ENCODE data around the gene CAPZA2.
"Not testable (repeated sequence)": the region's sequence is repeated elsewhere in the genome, so short reads cannot be mapped to it uniquely, and the experiment has no call there.

CAPZA2 gene

GRCh38 chr7:116862234-116862950 is at the start of gene CAPZA2:
Gene CAPZA2, plus strand, starts transcription at chr7:116862587. Its CDS starts 25 bp downstream, at chr7:116862612.
- peak; percentile 91 for DNase-seq (ENCODE audit: low spot score)

- DNase-seq (ENCODE audit: low spot score): no peak
Measured at GRCh38 chr7:116812860-116813259, 49.5 kb upstream of the CAPZA2 start.

GRCh38 chr7:116813371-116813770 is 49.0 kb upstream of the CAPZA2 start:
- not testable (repeated sequence) for DNase-seq (ENCODE audit: low spot score)

GRCh38 chr7:116815041-116815440 is 47.3 kb upstream of the CAPZA2 start:
- no peak for DNase-seq (ENCODE audit: low spot score)

DNA sequence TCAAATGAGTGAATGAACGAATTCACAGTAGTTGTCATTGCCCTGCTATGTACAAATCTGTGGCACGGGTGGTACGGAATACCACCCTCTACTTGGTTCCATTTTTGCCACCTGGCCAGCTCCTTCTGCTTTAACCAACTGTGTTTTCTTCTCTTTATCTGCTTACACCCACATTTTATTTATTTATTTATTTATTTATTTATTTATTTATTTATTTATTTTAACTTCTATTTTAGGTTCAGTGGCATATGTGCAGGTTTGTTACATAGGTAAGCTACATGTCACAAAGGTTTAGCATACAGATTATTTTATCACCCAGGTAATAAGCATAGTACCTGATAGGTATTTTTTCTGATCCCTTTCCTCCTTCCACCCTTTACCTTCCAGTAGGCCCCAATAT is 42.2 kb upstream of the CAPZA2 start:
- DNase-seq (ENCODE audit: low spot score): no peak

DNA sequence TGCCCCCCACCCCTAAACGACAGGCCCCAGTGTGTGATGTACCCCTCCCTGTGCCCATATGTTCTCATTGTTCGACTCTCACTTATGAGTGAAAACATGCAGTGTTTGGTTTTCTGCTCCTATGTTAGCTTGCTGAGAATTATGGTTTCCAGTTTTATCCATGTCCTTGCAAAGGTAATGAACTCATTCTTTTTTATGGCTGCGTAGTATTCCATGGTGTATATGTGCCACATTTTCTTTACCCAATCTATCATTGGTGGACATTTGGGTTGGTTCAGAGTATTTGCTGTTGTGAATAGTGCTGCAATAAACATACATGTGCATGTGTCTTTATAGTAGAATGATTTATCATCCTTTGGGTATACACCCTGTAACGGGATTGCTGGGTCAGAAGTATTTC is 40.7 kb upstream of the CAPZA2 start:
- DNase-seq (ENCODE audit: low spot score): not testable (repeated sequence)

GRCh38 chr7:116824449-116824848 is 37.9 kb upstream of the CAPZA2 start:
- no peak for DNase-seq (ENCODE audit: low spot score)

DNA sequence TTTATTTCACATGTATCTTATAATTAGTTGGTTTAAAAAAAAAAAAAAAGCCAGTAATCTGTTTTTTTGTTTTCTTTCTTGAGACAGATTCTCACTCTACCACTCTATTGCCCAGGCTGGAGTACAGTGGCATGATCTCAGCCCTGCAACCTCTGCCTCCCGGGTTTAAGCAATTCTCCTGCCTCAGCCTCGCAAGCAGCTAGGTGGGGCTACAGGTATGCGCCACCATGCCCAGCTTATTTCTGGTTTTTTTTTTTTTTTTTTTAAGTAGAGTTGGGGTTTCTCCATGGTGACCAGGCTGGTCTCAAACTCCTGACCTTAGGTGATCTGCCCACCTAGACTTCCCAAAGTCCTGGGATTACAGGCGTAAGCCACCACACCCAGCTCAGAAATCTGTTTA is 34.1 kb upstream of the CAPZA2 start:
- no peak for DNase-seq (ENCODE audit: low spot score)

- DNase-seq (ENCODE audit: low spot score): no peak
Measured at GRCh38 chr7:116829041-116829440, 33.3 kb upstream of the CAPZA2 start.

- DNase-seq (ENCODE audit: low spot score): no peak
Measured at GRCh38 chr7:116829493-116829892, 32.9 kb upstream of the CAPZA2 start.

GRCh38 chr7:116832692-116833091 is 29.7 kb upstream of the CAPZA2 start:
- DNase-seq (ENCODE audit: low spot score): no peak

DNA sequence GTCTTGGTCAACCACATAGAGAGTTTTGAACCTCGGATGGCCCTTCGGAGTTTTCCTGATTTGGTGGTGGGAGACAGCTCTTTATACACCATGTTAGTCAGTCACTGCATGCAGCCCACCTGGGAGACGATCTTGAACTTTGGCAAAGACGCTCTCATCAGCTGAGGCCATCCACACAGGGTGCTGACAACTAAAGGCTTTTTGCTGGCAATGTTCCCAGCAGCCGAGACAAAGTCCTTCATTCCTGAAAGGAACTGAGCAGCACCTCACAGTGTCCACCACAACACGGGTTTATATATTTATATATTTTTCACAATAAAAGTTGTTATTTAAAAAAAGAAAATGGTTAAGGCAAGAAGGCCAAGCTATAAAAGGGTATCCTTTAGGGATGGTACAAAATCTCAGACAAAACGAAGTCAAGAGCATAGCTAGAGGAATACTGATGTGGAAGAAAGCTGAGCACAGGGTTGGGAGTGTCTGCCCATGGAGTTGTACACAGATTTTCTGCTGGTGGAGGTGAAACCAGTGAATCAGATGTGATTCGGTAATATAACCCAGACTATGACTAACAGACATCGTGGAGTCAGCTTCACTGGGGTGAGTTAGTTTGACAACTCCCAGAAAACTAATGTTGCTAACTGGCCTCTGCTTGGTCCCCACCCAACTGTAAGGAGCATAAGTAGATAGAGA is 27.4 kb upstream of the CAPZA2 start:
- no peak for DNase-seq (ENCODE audit: low spot score)

GRCh38 chr7:116836048-116836447 is 26.3 kb upstream of the CAPZA2 start:
- DNase-seq (ENCODE audit: low spot score): no peak

DNA sequence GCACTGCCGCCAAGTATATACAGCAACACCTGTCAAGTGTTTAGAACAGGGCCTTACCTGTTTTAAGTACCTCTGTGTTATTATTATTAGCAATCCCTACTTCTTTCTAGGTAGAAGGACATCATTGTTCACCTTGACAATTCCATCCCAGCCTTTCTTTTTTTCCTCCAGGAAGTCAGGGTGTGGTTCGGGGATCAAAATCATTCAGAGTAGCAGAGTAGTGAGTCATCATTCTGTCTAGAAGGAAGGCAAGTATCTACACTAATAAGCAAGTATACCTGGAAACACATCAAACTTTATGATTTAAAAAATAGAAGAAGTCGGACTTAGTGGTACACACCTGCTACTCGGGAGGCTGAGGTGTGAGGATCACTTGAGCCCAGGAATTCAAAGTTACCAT is 25.5 kb upstream of the CAPZA2 start:
- DNase-seq (ENCODE audit: low spot score): no peak

GRCh38 chr7:116837586-116837985 is 24.8 kb upstream of the CAPZA2 start:
- no peak for DNase-seq (ENCODE audit: low spot score)

- DNase-seq (ENCODE audit: low spot score): no peak
Measured at GRCh38 chr7:116840256-116840655, 22.1 kb upstream of the CAPZA2 start.

DNA sequence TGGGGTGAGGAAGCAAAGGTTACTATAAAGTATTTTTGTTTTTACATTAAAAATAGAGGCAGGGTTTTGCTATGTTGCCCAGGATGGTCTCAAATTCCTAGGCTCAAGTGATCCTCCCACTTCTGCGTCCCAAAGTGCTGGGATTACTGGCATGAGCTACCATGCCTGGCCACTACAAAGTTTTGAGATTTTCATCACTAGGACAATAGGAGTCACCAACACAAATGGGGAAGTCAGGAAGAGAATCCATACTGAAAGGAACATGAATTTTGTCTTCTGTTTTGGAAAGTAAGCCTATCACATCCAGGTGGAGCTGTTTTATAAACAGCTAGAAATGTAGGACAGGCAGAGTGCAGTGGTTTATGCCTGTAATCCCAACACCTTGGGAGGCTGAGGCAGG is 20.0 kb upstream of the CAPZA2 start:
- no peak for DNase-seq (ENCODE audit: low spot score)

GRCh38 chr7:116843378-116843777 is 19.0 kb upstream of the CAPZA2 start:
- peak; percentile 18 for DNase-seq (ENCODE audit: low spot score)

DNA sequence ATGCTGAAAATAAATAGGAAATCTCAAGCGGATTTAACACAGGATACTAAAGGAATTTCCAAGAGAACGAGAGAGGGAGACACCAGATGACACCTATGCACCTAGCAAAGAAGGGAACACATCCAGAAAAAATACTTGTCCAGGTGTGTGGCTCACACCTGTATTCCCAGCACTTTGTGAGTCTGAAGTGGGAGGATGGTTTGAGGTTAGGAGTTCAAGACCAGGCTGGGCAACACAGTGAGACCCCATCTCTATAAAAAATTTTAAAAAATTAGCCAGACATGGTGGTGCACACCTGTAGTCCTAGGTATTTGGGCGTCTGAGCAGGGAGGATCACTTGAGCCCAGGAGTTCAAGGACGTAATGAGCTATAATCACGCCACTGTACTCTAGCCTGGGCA is 11.2 kb upstream of the CAPZA2 start:
- DNase-seq (ENCODE audit: low spot score): no peak

DNA sequence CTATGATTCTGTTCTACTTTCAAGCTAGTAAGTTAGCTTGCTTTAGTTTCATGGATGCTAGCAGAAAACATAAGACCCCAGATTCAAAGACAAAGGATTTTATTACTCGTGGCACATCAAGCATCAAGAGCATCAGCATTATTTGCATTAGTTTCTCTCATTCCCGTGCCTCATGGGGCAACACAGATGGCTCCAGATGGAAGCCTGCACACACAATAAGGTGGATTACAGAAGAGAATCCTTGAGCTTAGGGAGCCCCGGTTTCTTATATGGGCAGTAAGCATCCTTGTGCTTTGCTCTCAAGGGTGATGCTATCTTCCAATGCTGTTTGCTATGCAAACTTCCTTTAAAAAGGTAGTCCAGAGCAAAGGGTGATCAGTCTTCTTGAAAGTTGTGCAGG is 10.7 kb upstream of the CAPZA2 start:
- DNase-seq (ENCODE audit: low spot score): no peak

DNA sequence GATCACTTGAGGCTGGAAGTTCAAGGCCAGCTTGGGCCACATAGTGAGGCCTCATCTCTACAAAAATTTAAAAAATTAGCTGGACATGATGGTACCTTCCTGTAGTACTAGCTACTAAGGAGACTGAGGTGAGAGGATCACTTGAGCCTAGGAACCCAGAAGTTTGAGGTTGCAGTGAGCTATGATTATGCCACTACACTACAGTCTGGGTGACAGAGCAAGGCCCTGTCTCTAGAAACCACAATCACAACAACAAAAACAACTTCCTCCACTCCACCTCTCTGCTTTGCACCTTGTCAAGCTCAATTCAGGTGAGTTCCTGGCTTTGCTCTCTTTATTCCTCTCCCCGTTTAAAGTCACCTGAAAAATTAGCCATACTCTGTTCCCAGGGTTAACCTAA is 8.3 kb upstream of the CAPZA2 start:
- no peak for DNase-seq (ENCODE audit: low spot score)

GRCh38 chr7:116857052-116857451 is 5.3 kb upstream of the CAPZA2 start:
- no peak for DNase-seq (ENCODE audit: low spot score)

- no peak for DNase-seq (ENCODE audit: low spot score)
Measured at GRCh38 chr7:116859323-116859722, 3.1 kb upstream of the CAPZA2 start.

GRCh38 chr7:116861717-116862116 is 670 bp upstream of the CAPZA2 start:
- DNase-seq (ENCODE audit: low spot score): no peak
